Activated CD8-positive, alpha-beta memory T cell treated with anti-CD3 and anti-CD28 coated beads, Interleukin-2, amount 50 U/mL, for 48 hours (primary cell): ENCODE data around the gene NLRC5.
"Not testable (repeated sequence)": the region's sequence is repeated elsewhere in the genome, so short reads cannot be mapped to it uniquely, and the experiment has no call there.

Experiments used
- DNase-seq: peaks from one replicate; pipeline ENCODE4 v3.0.0-alpha.2; 2020

The NLRC5 gene

DNA sequence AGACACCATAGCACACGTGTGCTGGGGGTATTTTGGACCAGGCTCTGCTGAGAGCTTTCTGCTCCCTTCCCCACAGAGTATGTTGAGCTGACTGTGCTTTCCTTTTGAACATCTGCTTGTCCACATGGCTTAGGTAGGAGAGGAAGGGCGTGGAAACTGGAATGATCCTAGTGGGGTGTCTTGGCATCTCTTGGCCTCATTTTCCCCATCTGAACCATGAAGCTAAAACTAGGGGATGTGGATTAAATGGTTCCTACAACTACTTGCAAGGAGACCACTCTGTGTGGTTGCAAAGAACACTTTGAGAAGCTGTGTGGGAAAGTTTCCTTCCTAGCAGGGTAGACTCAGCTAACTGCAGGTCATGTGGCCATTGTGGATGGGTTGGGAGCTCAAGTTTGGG is 6.7 kb upstream of the NLRC5 start:
- no peak for DNase-seq

DNA sequence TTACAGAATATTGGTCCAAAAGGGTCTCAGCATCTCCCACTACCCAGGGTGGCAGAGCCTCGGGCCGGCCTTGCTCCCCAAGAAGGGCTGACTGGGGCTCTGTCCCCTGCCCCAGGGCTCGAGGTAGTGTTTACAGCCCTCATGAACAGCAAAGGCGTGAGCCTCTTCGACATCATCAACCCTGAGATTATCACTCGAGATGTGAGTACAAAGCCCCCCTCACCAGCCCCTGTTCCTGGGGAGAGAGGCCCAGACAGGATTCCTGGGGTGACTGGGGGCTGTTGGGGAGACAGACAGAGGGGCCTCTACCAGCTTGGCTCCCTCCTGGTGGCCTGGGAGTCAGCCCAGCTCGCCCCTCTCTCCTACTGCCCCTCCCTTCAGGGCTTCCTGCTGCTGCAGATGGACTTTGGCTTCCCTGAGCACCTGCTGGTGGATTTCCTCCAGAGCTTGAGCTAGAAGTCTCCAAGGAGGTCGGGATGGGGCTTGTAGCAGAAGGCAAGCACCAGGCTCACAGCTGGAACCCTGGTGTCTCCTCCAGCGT is 6.1 kb upstream of the NLRC5 start:
- DNase-seq, result no peak

DNA sequence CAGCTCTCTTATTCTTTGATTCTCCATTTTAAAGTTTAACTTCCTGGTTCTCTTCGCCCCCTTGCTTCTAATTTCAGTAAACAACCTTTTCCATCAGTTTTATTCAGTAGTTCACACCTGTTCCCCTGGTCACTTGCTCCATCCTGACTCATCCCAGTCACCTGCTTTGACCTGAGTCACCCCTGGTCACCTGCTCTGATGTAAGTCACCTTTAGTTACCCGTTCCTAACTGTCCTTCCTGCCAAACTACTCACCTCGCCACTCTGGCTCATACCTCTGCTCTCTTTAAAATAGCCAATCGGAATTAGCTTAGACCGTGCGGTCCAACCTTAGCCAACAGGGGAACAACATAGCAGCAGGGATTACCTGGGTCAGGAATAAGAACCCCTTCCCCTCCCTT is 4.7 kb upstream of the NLRC5 start:
- DNase-seq, result no peak

- DNase-seq, result no peak
Observed at GRCh38 chr16:56985288-56985961, 3.9 kb upstream of the NLRC5 start.

GRCh38 chr16:56985962-56986360 is 3.4 kb upstream of the NLRC5 start:
- DNase-seq, result no peak

DNA sequence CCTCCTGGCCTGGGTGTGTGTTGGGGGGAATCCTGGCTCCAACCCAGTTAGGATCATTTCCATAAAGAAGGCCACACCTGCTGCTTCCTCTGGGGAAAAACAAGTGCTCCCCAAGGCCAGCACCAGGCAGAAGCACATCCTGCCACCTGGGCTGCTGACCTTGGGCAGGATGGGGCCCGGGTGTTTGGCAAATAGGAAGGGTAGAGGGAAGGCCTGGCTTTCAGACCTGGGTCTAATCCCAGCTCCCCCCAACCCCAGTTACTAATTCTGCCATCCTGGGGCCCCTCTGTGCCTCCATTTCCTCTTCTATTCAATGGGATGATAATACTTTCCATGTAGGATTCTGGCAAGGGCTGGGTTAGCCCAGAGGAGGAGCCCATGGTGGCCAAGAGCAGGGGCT is 3.0 kb upstream of the NLRC5 start:
- DNase-seq, result no peak

DNA sequence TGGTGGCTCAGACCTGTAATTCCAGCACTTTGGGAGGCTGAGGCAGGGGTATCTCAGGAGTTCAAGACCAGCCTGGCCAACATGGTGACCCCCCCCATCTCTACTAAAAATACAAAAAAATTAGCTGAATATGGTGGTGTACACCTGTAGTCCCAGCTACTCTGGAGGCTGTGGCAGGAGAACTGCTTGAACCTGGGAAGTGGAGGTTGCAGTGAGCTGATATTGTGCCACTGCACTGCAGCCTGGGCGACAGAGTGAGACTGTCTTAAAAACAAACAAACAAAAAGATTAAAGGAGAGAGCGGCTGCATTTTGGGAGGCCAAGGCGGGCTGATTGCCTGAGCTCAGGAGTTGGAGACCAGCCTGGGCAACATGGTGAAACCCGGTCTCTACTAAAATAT is 2.4 kb upstream of the NLRC5 start:
- DNase-seq, result not testable (repeated sequence)

DNA sequence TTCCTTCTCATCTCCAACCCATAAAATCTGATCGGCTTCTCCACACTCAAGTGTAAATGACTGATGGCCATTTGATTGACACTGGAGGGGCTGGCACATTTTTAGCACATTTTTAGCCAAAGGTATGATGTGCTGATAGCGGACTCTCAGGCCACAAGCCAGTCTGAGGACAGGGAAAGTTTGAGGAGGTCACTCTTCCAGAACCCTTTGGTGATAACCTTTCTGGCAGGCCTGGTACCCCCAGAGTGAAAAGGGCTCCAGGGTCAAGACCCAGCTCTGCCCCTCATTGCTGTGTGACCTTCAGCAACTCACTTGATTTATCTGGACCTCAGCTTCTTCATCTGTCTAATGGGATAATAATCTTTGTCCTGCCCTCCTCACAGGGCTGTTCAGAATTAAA is 1.7 kb upstream of the NLRC5 start:
- DNase-seq, result no peak

DNA sequence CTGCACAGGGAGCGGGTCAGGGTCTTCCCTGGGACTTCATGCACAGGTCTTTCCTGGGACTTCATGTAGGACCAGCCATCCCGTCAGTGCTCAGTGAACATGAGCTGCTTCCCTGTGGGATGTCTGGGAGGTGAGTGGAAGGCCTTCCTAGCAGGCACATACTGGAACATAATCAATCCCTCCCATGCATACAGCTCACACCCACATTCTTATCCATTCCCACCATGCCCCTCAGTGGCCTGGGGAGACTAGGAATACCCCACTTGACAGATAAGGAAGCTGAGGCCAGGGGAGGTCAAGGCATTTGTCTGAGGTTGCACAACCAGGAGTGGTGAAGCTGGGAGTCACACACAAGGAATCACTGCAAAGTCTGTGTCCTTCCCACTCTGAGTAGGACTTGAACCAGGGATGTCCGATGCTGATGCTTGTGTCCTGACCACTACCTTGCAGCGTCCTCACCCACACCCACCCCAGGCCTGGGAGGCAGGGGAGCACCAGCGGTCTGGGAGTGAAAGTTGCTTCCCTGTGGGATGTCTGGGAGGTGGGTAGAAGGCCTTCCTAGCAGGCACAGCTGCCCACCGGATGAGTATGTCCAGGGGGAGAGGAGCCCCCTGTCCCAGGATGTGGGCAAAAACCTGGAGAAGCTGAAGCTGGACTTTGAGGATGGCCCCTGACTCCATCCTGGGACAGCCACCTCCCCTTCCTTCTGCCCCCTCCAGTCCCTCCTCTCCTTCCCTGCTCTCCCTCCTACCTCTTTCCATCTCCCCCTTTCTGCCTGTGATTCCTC is 1.0 kb upstream of the NLRC5 start:
- DNase-seq, result no peak

GRCh38 chr16:56989988-56990387 is 631 bp downstream of the NLRC5 start:
- no peak for DNase-seq

GRCh38 chr16:56990407-56991286 is 1.3 kb downstream of the NLRC5 start:
- no peak for DNase-seq

DNA sequence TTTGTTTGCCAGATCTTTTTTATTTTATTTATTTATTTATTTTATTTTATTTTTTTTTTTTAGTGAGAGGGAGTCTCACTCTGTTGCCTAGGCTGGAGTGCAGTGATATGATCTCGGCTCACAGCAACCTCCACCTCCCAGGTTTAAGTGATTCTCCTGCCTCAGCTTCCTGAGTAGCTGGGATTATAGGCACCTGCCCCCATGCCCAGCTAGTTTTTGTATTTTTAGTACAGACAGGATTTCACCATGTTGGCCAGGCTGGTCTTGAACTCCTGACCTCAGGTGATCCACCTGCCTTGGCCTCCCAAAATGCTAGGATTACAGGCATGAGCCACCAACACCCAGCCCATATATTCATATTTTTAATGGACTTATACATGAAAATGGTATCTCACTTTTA is 3.1 kb downstream of the NLRC5 start:
- DNase-seq, result not testable (repeated sequence)

DNA sequence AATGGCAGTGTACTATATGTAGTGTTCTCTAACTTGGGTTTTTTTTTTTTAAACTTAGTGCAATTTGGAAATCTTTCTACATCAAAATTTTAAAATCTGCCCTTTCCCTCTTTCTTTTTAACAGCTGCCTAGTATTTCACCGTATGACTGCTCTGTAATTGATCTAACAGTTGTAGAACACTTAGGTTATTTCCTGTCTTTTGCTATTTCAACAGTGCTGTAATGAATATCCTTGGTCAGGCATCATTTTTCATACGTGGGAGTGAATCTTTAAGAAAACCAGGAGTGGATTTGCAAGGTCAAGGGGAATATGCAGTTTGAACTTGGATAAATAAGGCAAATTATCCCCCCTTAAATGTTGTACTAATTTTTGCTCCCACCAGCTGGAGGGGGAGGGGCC is 3.8 kb downstream of the NLRC5 start:
- DNase-seq, result no peak

DNA sequence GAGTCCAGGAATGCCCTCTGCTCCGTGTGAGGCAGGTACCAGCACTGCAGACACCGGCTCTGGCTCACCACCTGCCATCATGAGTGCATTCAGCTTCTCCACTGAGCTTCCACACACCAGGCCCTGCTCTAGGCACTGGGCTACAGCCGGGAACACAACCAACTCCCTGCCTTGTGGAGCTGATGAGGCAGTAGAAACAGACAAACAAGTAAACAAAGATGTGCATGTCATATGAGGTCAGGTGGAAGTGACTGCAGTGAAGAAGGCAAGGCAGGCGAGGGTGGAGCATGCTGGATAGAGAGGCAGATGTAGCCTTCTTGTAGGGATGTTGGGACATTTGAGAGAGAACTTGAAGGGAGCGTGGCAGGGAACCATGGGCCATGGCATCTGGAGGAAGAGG is 5.0 kb downstream of the NLRC5 start:
- DNase-seq, result no peak

DNA sequence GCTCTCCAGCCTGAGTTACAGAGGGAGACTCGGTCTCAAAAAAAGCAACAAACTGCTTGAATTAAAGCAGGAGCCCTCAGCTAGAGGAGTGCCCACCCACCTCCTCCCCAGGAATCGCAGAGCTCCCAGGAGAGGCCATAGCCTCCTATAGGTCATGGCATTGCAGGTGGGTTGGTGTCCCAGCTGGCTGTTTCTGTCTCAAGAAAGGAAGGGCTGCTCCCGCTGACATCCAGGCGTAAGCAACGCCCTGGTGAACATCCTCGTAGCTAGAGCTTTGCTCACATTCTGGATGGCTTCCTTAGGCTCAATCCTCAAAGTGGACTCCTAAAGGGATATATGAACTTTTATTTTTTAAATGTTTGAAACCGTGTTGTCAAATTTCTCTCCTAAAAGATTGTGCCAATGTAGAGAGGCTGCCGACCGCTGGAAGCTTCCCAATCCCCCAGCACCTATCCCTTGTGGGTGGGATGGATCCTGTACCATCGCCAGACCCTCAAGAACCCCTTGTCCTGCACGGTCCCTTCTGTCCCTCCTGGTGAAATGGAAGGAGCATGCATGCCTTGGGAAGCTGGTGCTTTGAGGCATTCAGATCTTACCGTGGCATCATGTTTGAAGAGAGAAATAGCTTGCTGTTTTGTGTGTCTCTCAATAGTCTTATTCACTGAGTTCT is 5.9 kb downstream of the NLRC5 start:
- DNase-seq, result no peak

DNA sequence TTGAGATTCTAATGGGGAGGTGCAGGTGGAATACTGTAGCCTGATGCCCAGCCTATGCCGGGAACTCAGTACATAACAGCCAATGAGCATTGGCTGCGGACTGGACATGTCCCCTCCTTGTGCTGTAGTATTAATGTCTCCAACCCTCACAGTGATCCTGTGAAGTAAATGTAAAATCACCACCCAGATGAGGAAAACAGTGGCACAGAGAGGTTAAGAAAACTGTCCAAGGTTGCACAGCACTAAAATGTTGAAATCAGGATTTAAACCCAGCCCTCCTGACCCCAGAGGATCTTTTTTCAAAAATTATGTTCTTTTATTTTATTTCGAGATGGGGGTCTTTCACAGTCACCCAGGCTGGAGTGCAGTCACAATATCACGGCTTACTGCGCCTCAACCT is 7.9 kb downstream of the NLRC5 start:
- no peak for DNase-seq

- no peak for DNase-seq
Observed at GRCh38 chr16:56997931-56998330, 8.6 kb downstream of the NLRC5 start.

DNA sequence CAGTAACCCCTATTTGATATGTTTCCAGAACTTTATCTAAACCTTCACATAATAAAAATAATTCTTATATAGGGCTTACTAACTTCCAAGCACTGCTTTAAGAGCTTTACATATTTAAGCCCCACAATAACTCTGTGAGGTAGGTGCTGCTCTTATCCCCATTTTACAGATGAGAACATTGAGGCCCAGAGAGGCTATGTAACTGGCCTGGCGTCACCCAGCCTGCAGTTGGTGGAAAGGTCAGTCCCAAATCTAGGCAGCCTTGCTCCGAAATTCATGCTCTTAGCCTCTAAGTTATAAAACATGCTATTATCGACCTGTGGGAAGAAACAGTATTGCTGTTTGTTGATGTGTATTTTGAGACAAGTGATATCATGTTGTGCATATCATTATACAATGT is 9.0 kb downstream of the NLRC5 start:
- no peak for DNase-seq

DNA sequence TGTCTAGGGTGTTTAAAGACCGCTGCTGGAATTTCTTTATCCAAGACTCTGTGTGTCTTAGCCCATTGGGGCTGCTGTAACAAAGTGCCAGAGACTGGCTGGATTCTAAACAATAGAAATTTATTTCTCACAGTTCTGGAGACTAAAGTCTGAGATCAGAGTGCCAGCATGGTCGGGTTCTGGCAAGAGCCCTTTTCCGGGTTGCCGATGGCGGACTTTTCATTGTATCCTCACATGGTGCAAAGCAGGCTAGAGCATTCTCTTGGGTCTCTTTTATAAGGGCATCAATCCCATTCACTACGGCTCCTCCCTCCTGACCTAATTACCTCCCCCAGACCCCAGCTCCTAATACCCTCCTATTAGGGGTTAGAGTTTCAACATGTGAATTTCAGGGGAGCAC is 9.5 kb downstream of the NLRC5 start:
- DNase-seq, result no peak

GRCh38 chr16:56999409-57000270 is 10.3 kb downstream of the NLRC5 start:
- no peak for DNase-seq

DNA sequence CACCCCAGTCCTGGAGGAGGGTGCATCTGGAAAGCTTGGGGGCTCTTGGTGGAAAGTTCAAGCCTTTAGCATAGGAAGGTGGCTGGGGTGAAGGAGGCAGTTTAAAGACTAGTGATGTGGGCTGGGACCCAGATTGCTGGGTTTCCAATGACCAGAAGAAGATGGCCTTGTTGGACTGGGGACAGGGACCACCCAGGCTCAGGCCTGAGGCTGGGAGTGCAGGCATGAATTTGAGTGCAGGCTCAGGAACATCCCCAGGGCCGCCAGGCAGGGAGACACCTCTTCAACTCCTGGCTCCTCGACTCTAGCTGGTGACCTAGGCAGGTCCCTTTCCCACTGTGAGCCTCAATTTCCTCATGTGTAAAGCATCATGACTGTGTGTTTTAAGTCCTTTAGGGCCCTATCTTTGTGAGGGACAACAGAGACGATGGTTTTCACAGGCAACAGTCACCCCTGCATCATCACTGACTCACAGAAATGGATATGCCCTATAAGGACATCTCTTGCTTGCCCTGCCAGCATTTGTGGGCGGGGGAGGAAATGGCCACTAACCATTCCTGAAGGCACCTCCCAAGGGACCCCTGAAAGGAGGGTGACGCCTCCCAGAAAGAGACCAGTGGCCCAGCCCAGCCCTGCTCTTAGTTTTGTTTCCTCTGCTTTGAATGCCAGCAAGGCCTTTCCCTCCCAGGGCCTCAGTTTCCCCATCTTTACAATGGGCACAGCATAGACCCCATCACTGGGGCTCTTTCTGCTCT is 11.1 kb downstream of the NLRC5 start:
- DNase-seq, result peak; percentile 77
